BJ (cell line): Measurements from ENCODE around the gene RFXAP. TPM values are rescaled to one million over a fixed set of nuclear protein-coding genes. Genes with fewer than 3 reads are reported as not detected.

Experiments
- CTCF ChIA-PET: fragments of 350-600 bp; formaldehyde crosslinking; extraction: SDS; loops from one replicate; lab custom pipeline; 2021; ENCODE audit warnings: antibody characterized with exemption, inconsistent platforms; lab: Yijun Ruan, JAX
- POLR2A ChIA-PET: fragments of 300-600 bp; sonication (Branson Sonifier 250); formaldehyde crosslinking; extraction: SDS; loops from one replicate; lab custom pipeline; 2021; ENCODE audit warnings: antibody characterized with exemption; lab: Charles Lee
- DNase-seq: peaks from one replicate; pipeline ENCODE4 v3.0.0-alpha.2; 2011; ENCODE audit warnings: low read depth
- H3K27me3 ChIP-seq: 2 replicates; pipeline ENCODE4 v1.6.0; 2011; ENCODE audit warnings: low read length; ENCODE audit not compliant: control insufficient read depth, insufficient read depth
- H3K36me3 ChIP-seq: 2 replicates; pipeline ENCODE4 v1.5.1; 2011; ENCODE audit warnings: low read length; ENCODE audit not compliant: control insufficient read depth, insufficient read depth
- H3K4me3 ChIP-seq: 2 replicates; pipeline ENCODE4 v1.5.1; 2011; ENCODE audit warnings: low read depth, mild to moderate bottlenecking, control low read depth, low read length
- polyA minus RNA-seq: library from RNA; depleted of rRNA, polyadenylated mRNA; stranded (reverse); fragments of >200 nt; gene quantifications from 2 replicates; pipeline ENCODE4 v1.2.3, GENCODE V29; 2011; rRNA and poly(A)+ RNA removed
- polyA plus RNA-seq: library from polyadenylated mRNA; depleted of rRNA; stranded (reverse); fragments of >200 nt; gene quantifications from 2 replicates; pipeline ENCODE4 v1.2.3, GENCODE V29; 2011; rRNA removed
- TF ChIP-seq, protein P1 (sequence below): IDR thresholded peaks from 2 replicates; pipeline ENCODE4 v1.5.1; 2011; ENCODE audit warnings: low read depth, mild to moderate bottlenecking, control low read depth, inconsistent platforms, low read length, moderate library complexity; ENCODE audit not compliant: insufficient read depth

The RFXAP gene, protein sequence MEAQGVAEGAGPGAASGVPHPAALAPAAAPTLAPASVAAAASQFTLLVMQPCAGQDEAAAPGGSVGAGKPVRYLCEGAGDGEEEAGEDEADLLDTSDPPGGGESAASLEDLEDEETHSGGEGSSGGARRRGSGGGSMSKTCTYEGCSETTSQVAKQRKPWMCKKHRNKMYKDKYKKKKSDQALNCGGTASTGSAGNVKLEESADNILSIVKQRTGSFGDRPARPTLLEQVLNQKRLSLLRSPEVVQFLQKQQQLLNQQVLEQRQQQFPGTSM
- polyA plus RNA-seq (1.7 and 3.3 TPM in 2 replicates), polyA minus RNA-seq (0.66 and 1.1 TPM in 2 replicates)

DNA sequence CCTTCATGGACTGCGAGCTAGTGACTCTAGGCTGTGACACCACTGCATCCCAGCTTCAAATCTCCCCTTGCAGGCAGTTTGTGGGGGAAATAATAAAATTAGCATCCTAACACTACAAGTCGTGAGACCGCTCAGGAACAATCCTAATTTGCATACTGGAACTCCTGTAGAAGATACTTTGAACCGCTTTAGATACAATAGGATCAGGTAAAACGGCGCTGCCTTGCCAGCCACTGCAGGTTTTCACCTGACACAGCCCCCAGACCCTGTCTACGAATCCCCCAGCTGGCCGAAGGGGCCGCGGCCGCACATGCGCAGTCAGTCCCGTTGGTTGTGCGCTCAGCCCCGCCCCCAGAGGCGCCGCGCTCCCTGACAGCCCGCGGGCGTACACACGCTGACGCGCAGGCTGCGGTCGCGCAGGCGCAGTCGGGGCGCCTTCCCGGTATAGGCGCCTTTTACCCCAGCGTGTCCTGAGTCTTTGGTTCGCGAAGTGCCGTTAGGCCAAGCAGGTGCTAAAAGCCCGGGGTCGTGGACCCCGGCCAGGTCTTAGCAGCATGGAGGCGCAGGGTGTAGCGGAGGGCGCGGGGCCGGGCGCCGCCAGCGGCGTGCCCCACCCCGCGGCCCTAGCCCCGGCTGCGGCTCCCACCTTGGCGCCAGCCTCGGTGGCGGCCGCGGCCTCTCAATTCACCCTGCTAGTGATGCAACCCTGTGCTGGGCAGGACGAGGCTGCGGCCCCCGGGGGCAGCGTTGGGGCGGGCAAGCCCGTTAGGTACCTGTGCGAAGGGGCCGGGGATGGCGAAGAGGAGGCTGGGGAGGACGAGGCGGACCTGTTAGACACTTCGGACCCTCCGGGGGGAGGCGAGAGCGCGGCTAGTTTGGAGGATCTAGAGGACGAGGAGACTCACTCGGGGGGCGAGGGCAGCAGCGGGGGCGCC lies at the start of gene RFXAP:
Gene RFXAP, plus strand, starts transcription at position 419 of the 935 bp plus-strand sequence. Its CDS starts 136 bp downstream, at position 555.
- ChIA-PET POLR2A (no interaction called here), CTCF (interaction anchor here (0.6 kb wide), 2 partner anchors 72 to 1626 kb away, joined by 3 to 4 read pairs; no protein-coding TSS in a partner anchor)
- no peaks in the 10 kb centered on the region for H3K27me3 ChIP-seq
- no peaks in the 10 kb centered on the region for H3K36me3 ChIP-seq
- DNase-seq, result peak; percentile 24
- peak within 1 kb of the TSS; percentile 92 for H3K4me3 ChIP-seq
- TF ChIP-seq, protein P1, sequence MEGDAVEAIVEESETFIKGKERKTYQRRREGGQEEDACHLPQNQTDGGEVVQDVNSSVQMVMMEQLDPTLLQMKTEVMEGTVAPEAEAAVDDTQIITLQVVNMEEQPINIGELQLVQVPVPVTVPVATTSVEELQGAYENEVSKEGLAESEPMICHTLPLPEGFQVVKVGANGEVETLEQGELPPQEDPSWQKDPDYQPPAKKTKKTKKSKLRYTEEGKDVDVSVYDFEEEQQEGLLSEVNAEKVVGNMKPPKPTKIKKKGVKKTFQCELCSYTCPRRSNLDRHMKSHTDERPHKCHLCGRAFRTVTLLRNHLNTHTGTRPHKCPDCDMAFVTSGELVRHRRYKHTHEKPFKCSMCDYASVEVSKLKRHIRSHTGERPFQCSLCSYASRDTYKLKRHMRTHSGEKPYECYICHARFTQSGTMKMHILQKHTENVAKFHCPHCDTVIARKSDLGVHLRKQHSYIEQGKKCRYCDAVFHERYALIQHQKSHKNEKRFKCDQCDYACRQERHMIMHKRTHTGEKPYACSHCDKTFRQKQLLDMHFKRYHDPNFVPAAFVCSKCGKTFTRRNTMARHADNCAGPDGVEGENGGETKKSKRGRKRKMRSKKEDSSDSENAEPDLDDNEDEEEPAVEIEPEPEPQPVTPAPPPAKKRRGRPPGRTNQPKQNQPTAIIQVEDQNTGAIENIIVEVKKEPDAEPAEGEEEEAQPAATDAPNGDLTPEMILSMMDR, result no peak

DNA sequence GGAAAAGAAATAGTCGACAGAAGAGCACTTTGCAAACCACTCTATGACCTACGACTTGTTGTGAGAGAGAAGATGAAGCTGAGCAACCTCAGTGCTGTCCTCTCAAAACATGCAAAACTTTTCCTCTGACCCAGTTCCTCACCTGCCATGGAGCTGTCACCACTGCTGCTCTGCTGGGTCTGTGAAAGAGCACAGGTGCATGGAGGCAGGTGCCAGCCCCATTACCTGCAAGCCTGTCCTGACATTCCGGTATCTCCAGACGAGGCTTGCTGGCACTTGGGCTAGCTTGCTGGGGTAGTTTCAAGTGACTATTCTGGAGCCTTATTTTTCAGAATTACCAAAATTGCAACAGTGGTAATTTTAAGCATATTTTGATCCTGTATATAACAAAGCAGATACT lies 49.5 kb upstream of the RFXAP start:
- Histone ChIP-seq H3K4me3 (no peak overlapping the region), H3K36me3 (no peaks in the 10 kb centered on the region), H3K27me3 (no peaks in the 10 kb centered on the region; the same call in 1 of the 2 replicates)
- POLR2A ChIA-PET, result no interaction called here
- TF ChIP-seq, protein P1, result no peak
- DNase-seq, result no peak
- CTCF ChIA-PET, result interaction anchor here (0.6 to 1.9 kb wide), 2 partner anchors 33 to 176 kb away, joined by 3 to 4 read pairs; no protein-coding TSS in a partner anchor

DNA sequence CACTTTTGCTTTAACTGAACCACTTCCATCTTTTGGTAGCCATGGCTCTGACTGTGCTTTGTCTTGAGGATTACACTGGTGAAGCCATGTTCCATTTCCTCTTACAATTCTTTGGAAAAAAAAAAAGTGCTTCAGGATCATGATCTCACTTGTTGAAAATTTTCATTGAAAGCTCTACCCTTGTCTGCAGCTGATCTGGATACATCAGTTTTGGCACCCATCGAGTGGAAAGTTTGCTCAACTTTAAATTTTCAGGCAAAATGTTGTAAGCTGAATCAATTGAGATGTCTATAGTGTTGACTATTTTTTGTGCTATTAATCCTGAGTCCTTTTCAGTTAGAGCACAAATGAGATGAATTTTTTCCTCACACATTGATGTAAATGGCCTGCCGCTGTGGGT lies 48.3 kb upstream of the RFXAP start:
- DNase-seq, result no peak
- TF ChIP-seq, protein P1, result no peak
- ChIA-PET POLR2A (no interaction called here), CTCF (no interaction called here)
- H3K27me3 ChIP-seq, result no peaks in the 10 kb centered on the region; the same call in 1 of the 2 replicates
- H3K4me3 ChIP-seq, result no peak overlapping the region
- H3K36me3 ChIP-seq, result no peaks in the 10 kb centered on the region

DNA sequence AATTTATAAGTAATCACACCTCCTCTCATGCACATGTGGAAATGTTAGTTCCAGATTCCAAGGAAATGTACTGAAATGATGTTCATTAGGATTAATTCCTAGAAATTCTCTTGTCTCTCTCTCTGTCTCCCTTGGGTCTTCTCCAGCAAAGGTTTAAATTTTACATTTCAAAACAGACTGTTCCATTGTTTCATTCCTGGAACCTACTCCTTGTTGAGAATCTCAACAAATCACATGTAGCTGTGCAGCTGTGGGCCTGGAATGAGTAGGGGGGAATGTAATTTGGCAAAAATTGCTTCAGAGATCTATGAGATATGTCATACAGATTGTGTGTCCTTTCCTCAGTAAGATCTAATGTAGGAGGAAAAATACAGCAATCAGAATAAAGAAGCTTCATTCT lies 46.2 kb upstream of the RFXAP start:
- TF ChIP-seq, protein P1, result no peak
- H3K4me3 ChIP-seq, result no peak overlapping the region
- no peaks in the 10 kb centered on the region for H3K36me3 ChIP-seq
- POLR2A ChIA-PET, result no interaction called here
- no peaks in the 10 kb centered on the region; the same call in 1 of the 2 replicates for H3K27me3 ChIP-seq
- CTCF ChIA-PET, result no interaction called here
- DNase-seq, result no peak

DNA sequence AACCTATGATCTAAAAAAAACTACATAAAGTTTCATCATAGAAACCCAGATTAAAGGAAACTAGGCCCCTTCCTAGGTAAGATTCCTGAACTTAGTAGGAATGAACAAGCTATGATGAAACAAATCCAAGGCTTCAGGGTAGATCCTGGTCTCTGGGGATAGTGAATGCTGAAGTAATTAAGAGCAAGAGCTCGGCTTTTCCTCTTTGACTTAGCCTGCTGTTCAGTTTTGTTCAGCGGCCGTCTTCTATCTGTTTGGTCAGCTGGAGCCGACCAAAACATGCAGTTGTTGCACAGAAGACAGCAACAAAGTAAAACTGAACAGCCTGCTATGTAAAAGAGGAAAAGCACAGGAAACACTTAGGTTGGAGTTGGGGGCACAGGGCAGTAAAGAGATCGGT lies 44.1 kb upstream of the RFXAP start:
- no peak overlapping the region for H3K4me3 ChIP-seq
- POLR2A ChIA-PET, result no interaction called here
- no peaks in the 10 kb centered on the region; the same call in 1 of the 2 replicates for H3K27me3 ChIP-seq
- CTCF ChIA-PET, result no interaction called here
- H3K36me3 ChIP-seq, result no peaks in the 10 kb centered on the region
- TF ChIP-seq, protein P1, result no peak
- DNase-seq, result no peak
